ENCODE results near the gene RMDN3.

The RMDN3 gene

GRCh38 chr15:40736575-40736974, 18.5 kb downstream of the RMDN3 start:
- Histone ChIP-seq H3K9me3 (ENCODE audit: low read length) (no peaks in the 10 kb centered on the region), H3K36me3 (ENCODE audit: insufficient read depth, low read length) (peaks cover 73% of the 10 kb centered on the region), H2AFZ (ENCODE audit: low read depth, low read length) (no peak overlapping the region), H3K27me3 (ENCODE audit: insufficient read depth, low read length) (no peaks in the 10 kb centered on the region), H3K4me3 (ENCODE audit: low read length) (no peak overlapping the region), H3K4me1 (ENCODE audit: insufficient read depth, low read length) (no peaks in the 10 kb centered on the region)

DNA sequence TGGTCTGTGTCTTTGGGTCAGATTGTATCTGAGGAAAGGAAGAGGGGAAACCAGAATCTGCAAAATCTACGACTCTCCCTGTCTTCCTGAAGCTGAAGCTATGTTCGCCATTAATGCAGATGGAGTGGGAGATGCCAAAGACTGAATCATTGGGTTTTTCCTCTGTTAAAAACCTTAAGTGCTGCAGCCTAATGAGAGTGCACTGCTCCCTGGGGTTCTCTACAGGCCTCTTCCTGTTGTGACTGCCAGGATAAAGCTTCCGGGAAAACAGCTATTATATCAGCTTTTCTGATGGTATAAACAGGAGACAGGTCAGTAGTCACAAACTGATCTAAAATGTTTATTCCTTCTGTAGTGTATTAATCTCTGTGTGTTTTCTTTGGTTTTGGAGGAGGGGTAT, 24.0 kb downstream of the RMDN3 start:
- no peaks in the 10 kb centered on the region for H3K27me3 ChIP-seq (ENCODE audit: insufficient read depth, low read length)
- H3K9me3 ChIP-seq (ENCODE audit: low read length): no peaks in the 10 kb centered on the region
- H3K4me3 ChIP-seq (ENCODE audit: low read length): no peak overlapping the region
- peaks cover 62% of the 10 kb centered on the region for H3K36me3 ChIP-seq (ENCODE audit: insufficient read depth, low read length)
- H3K4me1 ChIP-seq (ENCODE audit: insufficient read depth, low read length): no peaks in the 10 kb centered on the region
- H2AFZ ChIP-seq (ENCODE audit: low read depth, low read length): no peak overlapping the region

DNA sequence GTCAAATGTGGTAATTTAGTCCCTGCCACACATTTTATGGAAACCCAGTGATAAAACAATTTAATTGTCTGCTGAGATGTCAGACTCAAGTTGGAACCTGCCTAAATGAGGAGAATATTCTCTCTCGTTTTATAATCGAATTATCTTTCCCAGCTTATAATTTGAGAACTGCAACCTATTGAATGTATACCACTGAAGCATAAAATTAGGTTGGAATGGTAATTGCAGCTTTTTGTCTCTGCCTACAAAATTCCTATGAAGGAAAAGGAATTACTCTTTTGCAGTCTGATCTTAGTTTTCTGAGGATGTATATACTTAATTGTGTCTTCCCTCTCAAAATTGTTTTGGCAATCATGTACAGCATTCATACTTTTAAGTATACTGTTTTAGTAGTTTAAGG, 31.1 kb downstream of the RMDN3 start:
- Histone ChIP-seq H3K4me3 (ENCODE audit: low read length) (no peak overlapping the region), H2AFZ (ENCODE audit: low read depth, low read length) (no peak overlapping the region), H3K27me3 (ENCODE audit: insufficient read depth, low read length) (no peaks in the 10 kb centered on the region), H3K9me3 (ENCODE audit: low read length) (peaks cover 1% of the 10 kb centered on the region), H3K36me3 (ENCODE audit: insufficient read depth, low read length) (peaks cover 34% of the 10 kb centered on the region), H3K4me1 (ENCODE audit: insufficient read depth, low read length) (no peaks in the 10 kb centered on the region)

GRCh38 chr15:40722934-40723333, 32.1 kb downstream of the RMDN3 start:
- Histone ChIP-seq H3K27me3 (ENCODE audit: insufficient read depth, low read length) (no peaks in the 10 kb centered on the region), H2AFZ (ENCODE audit: low read depth, low read length) (no peak overlapping the region), H3K36me3 (ENCODE audit: insufficient read depth, low read length) (peaks cover 35% of the 10 kb centered on the region), H3K4me3 (ENCODE audit: low read length) (no peak overlapping the region), H3K4me1 (ENCODE audit: insufficient read depth, low read length) (no peaks in the 10 kb centered on the region), H3K9me3 (ENCODE audit: low read length) (peaks cover 1% of the 10 kb centered on the region)

GRCh38 chr15:40722354-40722753, 32.7 kb downstream of the RMDN3 start:
- peaks cover 1% of the 10 kb centered on the region for H3K9me3 ChIP-seq (ENCODE audit: low read length)
- H3K4me3 ChIP-seq (ENCODE audit: low read length): no peak overlapping the region
- H3K36me3 ChIP-seq (ENCODE audit: insufficient read depth, low read length): peaks cover 37% of the 10 kb centered on the region

GRCh38 chr15:40721701-40722100, 33.4 kb downstream of the RMDN3 start:
- Histone ChIP-seq H2AFZ (ENCODE audit: low read depth, low read length) (no peak overlapping the region), H3K4me1 (ENCODE audit: insufficient read depth, low read length) (no peaks in the 10 kb centered on the region), H3K9me3 (ENCODE audit: low read length) (peaks cover 1% of the 10 kb centered on the region), H3K36me3 (ENCODE audit: insufficient read depth, low read length) (peaks cover 36% of the 10 kb centered on the region), H3K4me3 (ENCODE audit: low read length) (no peak overlapping the region), H3K27me3 (ENCODE audit: insufficient read depth, low read length) (no peaks in the 10 kb centered on the region)

More at GRCh38 chr15:40722354-40722753, 32.7 kb downstream of the RMDN3 start:
- Histone ChIP-seq H3K27me3 (ENCODE audit: insufficient read depth, low read length) (no peaks in the 10 kb centered on the region), H3K4me1 (ENCODE audit: insufficient read depth, low read length) (no peaks in the 10 kb centered on the region), H2AFZ (ENCODE audit: low read depth, low read length) (no peak overlapping the region)

- peaks cover 39% of the 10 kb centered on the region for H3K36me3 ChIP-seq (ENCODE audit: insufficient read depth, low read length)
- H3K27me3 ChIP-seq (ENCODE audit: insufficient read depth, low read length): no peaks in the 10 kb centered on the region
Observed at GRCh38 chr15:40716165-40716564, 38.9 kb downstream of the RMDN3 start.

DNA sequence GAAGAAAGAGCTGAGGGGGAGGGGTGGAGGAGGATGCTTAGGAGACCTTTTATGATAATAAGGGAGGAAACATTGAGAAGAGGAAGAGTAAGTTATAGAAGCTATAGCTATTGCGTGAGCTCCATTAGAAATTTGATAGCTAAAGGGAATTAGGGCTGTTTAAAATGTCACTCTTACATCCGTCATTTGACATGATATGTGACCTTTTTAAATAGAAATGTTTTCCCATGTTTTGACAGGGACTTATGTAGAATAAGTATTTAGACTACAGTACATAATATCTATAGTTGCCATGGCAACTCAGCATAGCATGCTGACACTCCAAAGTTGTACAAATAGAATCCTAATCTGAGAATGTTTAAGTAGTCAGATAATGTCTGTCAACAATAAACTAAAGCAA, 40.9 kb downstream of the RMDN3 start:
- Histone ChIP-seq H3K4me3 (ENCODE audit: low read length) (no peak overlapping the region), H3K36me3 (ENCODE audit: insufficient read depth, low read length) (peaks cover 44% of the 10 kb centered on the region), H3K27me3 (ENCODE audit: insufficient read depth, low read length) (no peaks in the 10 kb centered on the region), H2AFZ (ENCODE audit: low read depth, low read length) (no peak overlapping the region), H3K9me3 (ENCODE audit: low read length) (no peaks in the 10 kb centered on the region), H3K4me1 (ENCODE audit: insufficient read depth, low read length) (no peaks in the 10 kb centered on the region)

More at GRCh38 chr15:40716165-40716564, 38.9 kb downstream of the RMDN3 start:
- H2AFZ ChIP-seq (ENCODE audit: low read depth, low read length): no peak overlapping the region
- no peaks in the 10 kb centered on the region for H3K4me1 ChIP-seq (ENCODE audit: insufficient read depth, low read length)
- H3K9me3 ChIP-seq (ENCODE audit: low read length): no peaks in the 10 kb centered on the region
- no peak overlapping the region for H3K4me3 ChIP-seq (ENCODE audit: low read length)

DNA sequence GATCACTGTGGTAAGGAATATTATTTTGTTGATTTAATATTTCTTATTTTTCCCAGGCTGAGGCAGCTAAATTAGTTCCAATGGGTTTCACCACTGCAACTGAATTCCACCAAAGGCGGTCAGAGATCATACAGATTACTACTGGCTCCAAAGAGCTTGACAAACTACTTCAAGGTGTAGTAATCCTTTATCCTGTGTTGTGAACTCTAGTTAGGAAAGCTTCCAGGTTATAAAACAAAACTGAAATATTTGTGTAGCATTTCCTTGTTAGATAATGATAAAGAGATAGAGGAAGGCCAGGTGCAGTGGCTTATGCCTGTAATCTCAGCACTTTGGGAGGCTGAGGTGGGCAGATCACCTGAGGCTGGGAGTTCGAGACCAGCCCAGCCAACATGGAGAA, 48.9 kb downstream of the RMDN3 start:
- Histone ChIP-seq H2AFZ (ENCODE audit: low read depth, low read length) (no peak overlapping the region), H3K36me3 (ENCODE audit: insufficient read depth, low read length) (peaks cover 57% of the 10 kb centered on the region), H3K4me1 (ENCODE audit: insufficient read depth, low read length) (no peaks in the 10 kb centered on the region), H3K9me3 (ENCODE audit: low read length) (no peaks in the 10 kb centered on the region), H3K4me3 (ENCODE audit: low read length) (no peak overlapping the region), H3K27me3 (ENCODE audit: insufficient read depth, low read length) (no peaks in the 10 kb centered on the region)

DNA sequence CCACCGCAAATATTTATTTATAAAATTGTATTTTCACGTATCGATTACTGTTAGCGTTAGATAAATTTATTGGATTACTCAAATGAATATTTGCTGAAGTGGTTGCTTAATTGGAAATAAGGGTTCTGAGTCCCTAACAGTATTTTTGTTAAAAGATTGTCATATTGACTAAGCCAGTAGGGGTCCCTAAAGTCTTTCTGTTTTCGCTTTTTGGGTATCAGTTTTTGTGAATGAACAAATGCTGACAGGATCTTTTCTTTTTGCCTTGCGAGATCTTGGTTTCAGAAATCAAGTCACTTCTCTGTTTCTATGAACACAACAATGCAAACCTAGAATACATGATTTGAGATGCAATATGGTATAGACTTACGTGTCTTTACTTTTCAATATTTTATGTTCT, 53.0 kb downstream of the RMDN3 start:
- H2AFZ ChIP-seq (ENCODE audit: low read depth, low read length): no peak overlapping the region
- no peak overlapping the region for H3K4me3 ChIP-seq (ENCODE audit: low read length)
- no peaks in the 10 kb centered on the region for H3K27me3 ChIP-seq (ENCODE audit: insufficient read depth, low read length)
- no peaks in the 10 kb centered on the region for H3K9me3 ChIP-seq (ENCODE audit: low read length)
- H3K4me1 ChIP-seq (ENCODE audit: insufficient read depth, low read length): no peaks in the 10 kb centered on the region
- H3K36me3 ChIP-seq (ENCODE audit: insufficient read depth, low read length): peaks cover 51% of the 10 kb centered on the region

DNA sequence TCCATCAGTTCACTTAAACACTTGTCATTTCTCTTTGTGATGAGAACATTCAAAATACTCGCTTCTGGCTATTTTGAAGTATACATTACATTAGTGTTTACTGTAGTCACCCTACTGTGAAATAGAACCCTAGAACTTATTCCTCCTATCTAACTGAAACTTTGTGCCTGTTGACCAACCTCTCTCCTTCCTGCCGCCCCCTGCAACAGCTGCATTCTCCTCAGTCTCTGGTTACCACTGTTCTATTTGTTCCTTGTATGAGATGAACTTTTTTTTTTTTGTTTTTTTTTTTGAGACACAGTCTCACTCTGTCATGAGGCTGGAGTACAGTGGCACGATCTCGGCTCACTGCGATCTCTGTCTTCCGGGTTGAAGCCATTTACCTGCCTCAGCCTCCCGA, 57.1 kb downstream of the RMDN3 start:
- no peaks in the 10 kb centered on the region for H3K27me3 ChIP-seq (ENCODE audit: insufficient read depth, low read length)
- H2AFZ ChIP-seq (ENCODE audit: low read depth, low read length): no peak overlapping the region
- H3K9me3 ChIP-seq (ENCODE audit: low read length): no peaks in the 10 kb centered on the region
- H3K4me3 ChIP-seq (ENCODE audit: low read length): no peak overlapping the region
- peaks cover 11% of the 10 kb centered on the region for H3K4me1 ChIP-seq (ENCODE audit: insufficient read depth, low read length)
- peaks cover 33% of the 10 kb centered on the region for H3K36me3 ChIP-seq (ENCODE audit: insufficient read depth, low read length)

DNA sequence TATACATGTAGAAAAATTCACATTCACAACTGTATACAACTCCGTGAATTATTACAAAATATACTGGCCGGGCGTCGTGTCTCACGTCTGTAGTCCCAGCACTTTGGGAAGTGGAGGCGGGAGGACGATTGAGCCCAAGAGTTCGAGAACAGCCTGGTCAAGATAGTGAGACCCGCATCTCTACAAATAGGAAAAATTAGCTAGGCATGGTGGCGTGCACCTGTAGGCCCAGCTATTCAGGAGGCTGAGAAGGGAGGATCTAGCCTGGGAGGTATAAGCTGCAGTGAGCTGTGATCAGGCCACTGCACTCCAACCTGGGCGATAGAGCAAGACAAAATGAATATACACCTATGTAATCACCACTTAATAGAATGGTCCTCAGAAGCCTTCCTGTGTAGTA, 58.8 kb downstream of the RMDN3 start:
- Histone ChIP-seq H3K36me3 (ENCODE audit: insufficient read depth, low read length) (peaks cover 23% of the 10 kb centered on the region), H3K4me3 (ENCODE audit: low read length) (peak overlapping the region; percentile 69), H3K27me3 (ENCODE audit: insufficient read depth, low read length) (no peaks in the 10 kb centered on the region), H3K9me3 (ENCODE audit: low read length) (no peaks in the 10 kb centered on the region), H3K4me1 (ENCODE audit: insufficient read depth, low read length) (peaks cover 11% of the 10 kb centered on the region), H2AFZ (ENCODE audit: low read depth, low read length) (no peak overlapping the region)

- Histone ChIP-seq H2AFZ (ENCODE audit: low read depth, low read length) (peak overlapping the region; percentile 87), H3K4me1 (ENCODE audit: insufficient read depth, low read length) (peaks cover 11% of the 10 kb centered on the region), H3K9me3 (ENCODE audit: low read length) (no peaks in the 10 kb centered on the region), H3K4me3 (ENCODE audit: low read length) (peak overlapping the region; percentile 69), H3K27me3 (ENCODE audit: insufficient read depth, low read length) (no peaks in the 10 kb centered on the region), H3K36me3 (ENCODE audit: insufficient read depth, low read length) (peaks cover 15% of the 10 kb centered on the region)
Observed at GRCh38 chr15:40695469-40695890, 59.6 kb downstream of the RMDN3 start.

DNA sequence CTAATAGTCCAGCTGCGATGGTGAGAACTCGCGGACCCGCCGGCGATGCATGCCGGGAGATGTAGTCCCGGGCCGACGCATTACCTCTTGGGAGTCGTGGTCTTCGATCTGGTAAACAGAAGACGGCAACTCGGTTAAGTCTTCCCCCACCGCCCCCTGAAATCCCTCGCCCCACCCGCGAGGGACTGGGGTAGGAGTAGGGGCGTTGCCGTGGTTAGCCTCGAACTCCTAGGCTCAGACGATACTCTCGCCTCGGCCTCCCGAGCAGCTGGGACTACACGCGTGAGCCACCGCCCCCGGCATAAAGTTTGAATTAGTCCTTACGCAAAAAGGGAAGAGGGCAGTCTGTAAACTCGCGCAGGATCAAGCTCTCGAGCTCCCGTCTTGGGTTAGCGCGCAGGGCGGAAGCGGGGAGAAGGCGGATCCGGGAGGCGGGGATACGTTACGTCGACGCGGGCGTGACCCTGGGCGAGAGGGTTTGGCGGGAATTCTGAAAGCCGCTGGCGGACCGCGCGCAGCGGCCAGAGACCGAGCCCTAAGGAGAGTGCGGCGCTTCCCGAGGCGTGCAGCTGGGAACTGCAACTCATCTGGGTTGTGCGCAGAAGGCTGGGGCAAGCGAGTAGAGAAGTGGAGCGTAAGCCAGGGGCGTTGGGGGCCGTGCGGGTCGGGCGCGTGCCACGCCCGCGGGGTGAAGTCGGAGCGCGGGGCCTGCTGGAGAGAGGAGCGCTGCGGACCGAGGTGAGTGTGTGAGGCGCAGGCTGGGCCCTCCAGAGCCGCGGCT, 60.2 kb downstream of the RMDN3 start, which contains the start of gene RAD51:
Gene RAD51, plus strand, starts transcription at position 487 of the 781 bp plus-strand sequence. CDS start 3,585 bp downstream, outside the sequence.
- Histone ChIP-seq H3K9me3 (ENCODE audit: low read length) (no peaks in the 10 kb centered on the region), H3K4me3 (ENCODE audit: low read length) (peak within 1 kb of the TSS; percentile 69), H3K36me3 (ENCODE audit: insufficient read depth, low read length) (peaks cover 9% of the 10 kb centered on the region), H3K27me3 (ENCODE audit: insufficient read depth, low read length) (no peaks in the 10 kb centered on the region), H3K4me1 (ENCODE audit: insufficient read depth, low read length) (peaks cover 11% of the 10 kb centered on the region), H2AFZ (ENCODE audit: low read depth, low read length) (peak within 1 kb of the TSS; percentile 87)
